ENCODE results near the gene MPZL1. TPM values are rescaled to one million over a fixed set of nuclear protein-coding genes. Genes with fewer than 3 reads are reported as not detected.
"Not testable (repeated sequence)": the region's sequence is repeated elsewhere in the genome, so short reads cannot be mapped to it uniquely, and the experiment has no call there.

The MPZL1 gene
- total RNA-seq, 4 donors from 2014 or later, result 37.1 to 52.3 (median 39.9) TPM

DNA sequence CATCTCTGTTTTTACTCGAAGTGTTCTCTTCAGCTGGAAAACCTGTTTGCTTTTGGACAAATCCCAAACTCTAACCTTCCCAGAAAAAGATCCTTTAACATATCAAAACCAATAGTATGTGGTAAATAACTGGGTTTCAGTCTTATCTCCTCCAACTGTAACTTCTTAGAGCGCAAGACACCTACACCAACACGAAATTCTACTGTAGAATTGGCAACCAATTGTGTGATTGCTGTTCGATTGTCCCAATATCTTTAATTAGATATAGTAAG, 5.8 kb upstream of the MPZL1 start:
- H3K4me3 ChIP-seq, result peak overlapping the region; percentile 60
- TF ChIP-seq EP300 (IDR thresholded peaks at IDR 0.05), result no peak
- TF ChIP-seq POLR2AphosphoS5 (IDR thresholded peaks at IDR 0.05), result no peak
- TF ChIP-seq, protein P1, sequence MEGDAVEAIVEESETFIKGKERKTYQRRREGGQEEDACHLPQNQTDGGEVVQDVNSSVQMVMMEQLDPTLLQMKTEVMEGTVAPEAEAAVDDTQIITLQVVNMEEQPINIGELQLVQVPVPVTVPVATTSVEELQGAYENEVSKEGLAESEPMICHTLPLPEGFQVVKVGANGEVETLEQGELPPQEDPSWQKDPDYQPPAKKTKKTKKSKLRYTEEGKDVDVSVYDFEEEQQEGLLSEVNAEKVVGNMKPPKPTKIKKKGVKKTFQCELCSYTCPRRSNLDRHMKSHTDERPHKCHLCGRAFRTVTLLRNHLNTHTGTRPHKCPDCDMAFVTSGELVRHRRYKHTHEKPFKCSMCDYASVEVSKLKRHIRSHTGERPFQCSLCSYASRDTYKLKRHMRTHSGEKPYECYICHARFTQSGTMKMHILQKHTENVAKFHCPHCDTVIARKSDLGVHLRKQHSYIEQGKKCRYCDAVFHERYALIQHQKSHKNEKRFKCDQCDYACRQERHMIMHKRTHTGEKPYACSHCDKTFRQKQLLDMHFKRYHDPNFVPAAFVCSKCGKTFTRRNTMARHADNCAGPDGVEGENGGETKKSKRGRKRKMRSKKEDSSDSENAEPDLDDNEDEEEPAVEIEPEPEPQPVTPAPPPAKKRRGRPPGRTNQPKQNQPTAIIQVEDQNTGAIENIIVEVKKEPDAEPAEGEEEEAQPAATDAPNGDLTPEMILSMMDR (IDR thresholded peaks at IDR 0.05), result no peak
- no peak for TF ChIP-seq POLR2A (IDR thresholded peaks at IDR 0.05)
- H3K27ac ChIP-seq, result no peak overlapping the region
- H3K9me3 ChIP-seq, result no peaks in the 10 kb centered on the region
- H3K27me3 ChIP-seq, result no peaks in the 10 kb centered on the region
- WGBS, result 2% methylated on average over 4 of the region's 4 CpGs
- peaks cover 5% of the 10 kb centered on the region for H3K4me1 ChIP-seq
- H3K36me3 ChIP-seq, result no peaks in the 10 kb centered on the region
- DNase-seq (ENCODE audit: low spot score in 2 of 2), result no peak

DNA sequence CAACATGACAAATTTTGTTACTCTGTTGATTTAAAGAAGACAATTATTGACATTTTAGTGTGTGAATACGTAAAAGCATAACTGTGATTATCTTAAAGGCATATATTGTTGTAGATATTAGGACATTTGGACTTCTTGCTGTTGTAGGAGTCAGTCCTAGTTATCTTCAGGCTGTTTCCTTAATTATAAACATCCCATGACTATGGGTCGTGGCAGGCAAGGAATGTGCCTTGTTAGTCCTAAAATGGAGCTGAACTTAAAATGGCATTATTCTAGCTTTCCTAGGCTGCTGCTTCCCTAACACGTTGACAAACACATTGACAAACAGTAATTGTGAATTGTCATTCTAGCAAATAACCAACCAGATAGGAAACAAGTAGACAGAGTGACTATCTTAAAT, 4.4 kb upstream of the MPZL1 start:
- no peak for TF ChIP-seq EP300 (IDR thresholded peaks at IDR 0.05)
- no peak for TF ChIP-seq POLR2A (IDR thresholded peaks at IDR 0.05)
- TF ChIP-seq POLR2AphosphoS5 (IDR thresholded peaks at IDR 0.05), result no peak
- TF ChIP-seq, protein P1 (IDR thresholded peaks at IDR 0.05), result no peak
- Histone ChIP-seq H3K27me3 (no peaks in the 10 kb centered on the region), H3K9me3 (no peaks in the 10 kb centered on the region), H3K4me3 (no peak overlapping the region), H3K27ac (no peak overlapping the region), H3K4me1 (peaks cover 8% of the 10 kb centered on the region), H3K36me3 (no peaks in the 10 kb centered on the region)
- 78% methylated on average over 3 of the region's 3 CpGs for WGBS
- no peak for DNase-seq (ENCODE audit: low spot score in 2 of 2)

DNA sequence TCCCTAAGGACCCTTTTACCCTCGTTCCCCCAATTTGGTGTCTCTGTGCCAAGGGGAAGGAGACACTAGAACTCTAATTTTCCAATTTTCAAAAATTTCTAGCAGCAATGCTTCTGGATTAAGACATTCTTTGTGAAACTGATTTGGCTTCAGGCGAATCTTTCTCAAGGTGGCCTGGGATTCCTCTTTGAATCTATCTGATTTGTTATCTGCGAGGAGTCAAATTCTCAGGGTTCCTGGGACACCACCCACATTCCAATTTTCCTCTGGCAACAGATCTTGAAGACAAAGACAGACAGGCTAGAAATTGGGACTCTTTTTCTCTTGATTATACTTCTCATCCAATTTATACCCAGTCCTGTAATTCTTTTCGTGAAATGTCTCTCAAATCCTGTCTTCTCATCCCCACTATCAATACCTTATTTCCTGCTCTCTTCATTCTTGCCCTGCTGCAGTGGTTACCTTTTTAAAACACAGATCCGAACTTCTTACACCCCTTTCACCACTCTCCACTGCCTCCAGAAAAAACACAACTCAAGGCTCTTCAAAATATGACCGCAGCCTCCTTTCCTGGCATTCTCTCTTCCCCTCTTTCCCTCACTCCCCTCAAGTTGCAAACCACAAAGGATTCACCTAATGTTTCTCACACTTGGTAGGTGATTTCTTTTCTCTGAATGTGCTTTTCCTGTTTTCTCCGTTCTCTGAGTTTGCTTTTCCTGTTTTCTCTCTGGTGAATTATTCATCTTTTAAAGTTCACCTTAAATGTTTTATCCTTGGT, 2.7 kb upstream of the MPZL1 start:
- 61% methylated on average over 7 of the region's 7 CpGs for WGBS
- no peak overlapping the region for H3K27ac ChIP-seq

DNA sequence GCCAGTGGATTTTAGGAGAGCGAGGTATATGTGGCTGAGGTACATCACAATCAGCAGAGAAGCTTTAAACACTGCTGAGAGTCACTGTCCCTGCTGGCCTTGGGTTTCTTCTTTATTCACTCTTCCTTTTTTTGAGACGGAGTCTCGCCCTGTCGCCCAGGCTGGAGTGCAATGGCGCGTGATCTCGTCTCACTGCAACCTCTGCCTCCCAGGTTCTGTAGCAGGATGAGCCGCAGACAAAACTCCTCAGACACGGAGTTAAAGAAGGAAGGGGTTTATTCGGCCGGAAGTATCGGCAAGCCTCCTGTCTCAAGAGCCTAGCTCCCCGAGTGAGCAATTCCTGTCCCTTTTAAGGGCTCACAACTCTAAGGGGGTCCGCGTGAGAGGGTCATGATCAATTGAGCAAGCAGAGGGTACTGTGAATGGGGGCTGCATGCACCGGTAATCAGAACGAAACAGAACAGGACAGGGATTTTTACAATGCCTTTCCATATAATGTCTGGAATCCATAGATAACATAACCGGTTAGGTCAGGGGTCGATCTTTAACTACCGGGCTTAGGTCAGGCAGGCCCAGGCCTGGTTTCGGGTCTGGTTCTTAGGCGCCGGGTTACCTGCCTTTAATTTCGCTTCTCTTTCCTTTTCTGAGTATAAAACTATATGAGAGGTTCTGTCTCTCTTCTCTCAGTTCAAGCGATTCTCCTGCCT, 1.9 kb upstream of the MPZL1 start:
- DNase-seq (ENCODE audit: low spot score in 2 of 2); H3K27ac ChIP-seq; H3K27me3 ChIP-seq; H3K36me3 ChIP-seq; H3K9me3 ChIP-seq; H3K4me3 ChIP-seq: not testable (repeated sequence)
- H3K4me1 ChIP-seq, result peaks cover 29% of the 10 kb centered on the region
- WGBS, result 87% methylated on average over 25 of the region's 25 CpGs

More for the DNA sequence above, 2.7 kb upstream of the MPZL1 start:
- DNase-seq (ENCODE audit: low spot score in 2 of 2), result no peak
- no peaks in the 10 kb centered on the region for H3K36me3 ChIP-seq
- TF ChIP-seq POLR2A (IDR thresholded peaks at IDR 0.05), result no peak
- TF ChIP-seq POLR2AphosphoS5 (IDR thresholded peaks at IDR 0.05), result no peak
- TF ChIP-seq, protein P1 (IDR thresholded peaks at IDR 0.05), result no peak
- no peak for TF ChIP-seq EP300 (IDR thresholded peaks at IDR 0.05)
- H3K9me3 ChIP-seq, result no peaks in the 10 kb centered on the region
- peaks cover 23% of the 10 kb centered on the region for H3K4me1 ChIP-seq
- no peak overlapping the region for H3K4me3 ChIP-seq
- no peaks in the 10 kb centered on the region for H3K27me3 ChIP-seq

DNA sequence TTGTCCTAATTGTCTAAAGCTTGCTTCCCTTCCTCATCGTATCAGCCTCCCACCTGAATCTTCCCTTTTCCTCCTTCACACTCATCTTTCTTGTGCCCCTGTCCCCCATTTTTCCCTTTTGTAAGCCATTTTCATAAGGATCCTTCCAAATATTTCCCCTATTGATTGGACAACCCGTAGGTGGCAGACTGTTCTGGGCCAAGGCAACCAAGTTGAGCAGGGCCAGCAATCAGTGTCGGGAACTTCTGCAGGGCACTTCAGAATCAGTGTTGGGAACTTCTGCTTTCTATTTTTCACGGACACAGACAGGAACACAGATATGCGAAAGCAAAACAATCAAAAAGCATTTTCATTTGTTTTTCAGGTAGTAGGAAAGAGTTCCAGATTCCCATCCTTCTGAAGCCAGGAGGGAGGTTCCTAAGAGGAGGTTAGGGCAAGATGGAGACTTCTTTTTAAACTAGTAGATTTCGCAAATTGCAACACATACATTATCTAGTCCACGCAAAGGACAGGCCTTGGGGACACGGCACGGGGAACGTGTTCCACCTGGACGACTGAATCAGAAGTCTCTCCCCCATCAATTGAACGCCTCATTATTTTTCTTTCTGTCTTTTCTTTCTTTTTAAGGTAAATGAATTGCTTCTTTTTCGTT, 691 bp upstream of the MPZL1 start:
- Histone ChIP-seq H3K4me3 (peak overlapping the region; percentile 94), H3K4me1 (peaks cover 39% of the 10 kb centered on the region), H3K36me3 (no peaks in the 10 kb centered on the region), H3K9me3 (no peaks in the 10 kb centered on the region), H3K27ac (peak overlapping the region; percentile 90), H3K27me3 (no peaks in the 10 kb centered on the region)
- DNase-seq (ENCODE audit: low spot score in 2 of 2), result no peak
- TF ChIP-seq POLR2AphosphoS5 (IDR thresholded peaks at IDR 0.05), result no peak
- TF ChIP-seq EP300 (IDR thresholded peaks at IDR 0.05), result no peak
- WGBS, result 8% methylated on average over 13 of the region's 13 CpGs
